Measurements from ENCODE around the gene LDB2. TPM values are rescaled to one million over a fixed set of nuclear protein-coding genes. Genes with fewer than 3 reads are reported as not detected.

The LDB2 gene
- total and polyA plus RNA-seq, 7 donors, result 7.0 to 18.9 (median 10.1) TPM

GRCh38 chr4:16665942-16666551 lies 232.4 kb downstream of the LDB2 start:
- H3K27me3 ChIP-seq (ENCODE audit: insufficient read depth in 3 of 3, low read length in 2 of 3), result no peaks in the 10 kb centered on the region
- no peaks in the 10 kb centered on the region for H3K4me1 ChIP-seq
- intact Hi-C loops (cut with DNase I), result no loop called here
- ATAC-seq (no peak), DNase-seq (no peak)
- WGBS, 3 donors, result 57 to 70% (median 63%) methylated on average over 12 of the region's 12 CpGs
- H3K36me3 ChIP-seq (ENCODE audit: insufficient read depth in 1 of 2, low read depth in 1 of 2), result no peaks in the 10 kb centered on the region
- H3K4me3 ChIP-seq, result no peak overlapping the region
- TF ChIP-seq CTCF (IDR thresholded peaks at IDR 0.05), result no peak
- H3K27ac ChIP-seq, result no peak overlapping the region
- H3K9me3 ChIP-seq, result no peaks in the 10 kb centered on the region

GRCh38 chr4:16663732-16664131 lies 234.7 kb downstream of the LDB2 start:
- Histone ChIP-seq H3K27me3 (ENCODE audit: insufficient read depth in 3 of 3, low read length in 2 of 3) (no peaks in the 10 kb centered on the region), H3K36me3 (ENCODE audit: insufficient read depth in 1 of 2, low read depth in 1 of 2) (no peaks in the 10 kb centered on the region), H3K9me3 (no peaks in the 10 kb centered on the region), H3K4me3 (no peak overlapping the region), H3K27ac (no peak overlapping the region), H3K4me1 (no peaks in the 10 kb centered on the region)
- TF ChIP-seq CTCF (IDR thresholded peaks at IDR 0.05), result no peak
- no peak for ATAC-seq
- intact Hi-C loops (cut with DNase I), result no loop called here
- DNase-seq, result no peak

GRCh38 chr4:16663307-16663706 lies 235.1 kb downstream of the LDB2 start:
- intact Hi-C loops (cut with DNase I), result no loop called here
- Histone ChIP-seq H3K27ac (no peak overlapping the region), H3K9me3 (no peaks in the 10 kb centered on the region), H3K4me1 (no peaks in the 10 kb centered on the region), H3K36me3 (ENCODE audit: insufficient read depth in 1 of 2, low read depth in 1 of 2) (no peaks in the 10 kb centered on the region), H3K4me3 (no peak overlapping the region), H3K27me3 (ENCODE audit: insufficient read depth in 3 of 3, low read length in 2 of 3) (no peaks in the 10 kb centered on the region)
- ATAC-seq, result no peak
- no peak for TF ChIP-seq CTCF (IDR thresholded peaks at IDR 0.05)
- 71 to 77% (median 76%) methylated on average over 4 of the region's 4 CpGs for WGBS, 3 donors
- no peak for DNase-seq

GRCh38 chr4:16661813-16662212 lies 236.6 kb downstream of the LDB2 start:
- intact Hi-C loops (cut with DNase I), result no loop called here
- no peak overlapping the region for H3K27ac ChIP-seq
- TF ChIP-seq CTCF (IDR thresholded peaks at IDR 0.05), result no peak
- H3K4me1 ChIP-seq, result no peaks in the 10 kb centered on the region
- H3K36me3 ChIP-seq (ENCODE audit: insufficient read depth in 1 of 2, low read depth in 1 of 2), result no peaks in the 10 kb centered on the region
- DNase-seq, result no peak
- 85 to 88% (median 86%) methylated on average over 2 of the region's 2 CpGs for WGBS, 3 donors
- H3K9me3 ChIP-seq, result no peaks in the 10 kb centered on the region
- H3K27me3 ChIP-seq (ENCODE audit: insufficient read depth in 3 of 3, low read length in 2 of 3), result no peaks in the 10 kb centered on the region
- no peak overlapping the region for H3K4me3 ChIP-seq
- ATAC-seq, result no peak

GRCh38 chr4:16660656-16661055 lies 237.8 kb downstream of the LDB2 start:
- Histone ChIP-seq H3K27ac (no peak overlapping the region), H3K36me3 (ENCODE audit: insufficient read depth in 1 of 2, low read depth in 1 of 2) (no peaks in the 10 kb centered on the region), H3K27me3 (ENCODE audit: insufficient read depth in 3 of 3, low read length in 2 of 3) (no peaks in the 10 kb centered on the region), H3K9me3 (no peaks in the 10 kb centered on the region), H3K4me1 (no peaks in the 10 kb centered on the region), H3K4me3 (no peak overlapping the region)
- 93 to 96% (median 94%) methylated on average over 2 of the region's 2 CpGs for WGBS, 3 donors
- intact Hi-C loops (cut with DNase I), result no loop called here
- ATAC-seq (no peak), DNase-seq (no peak)
- no peak for TF ChIP-seq CTCF (IDR thresholded peaks at IDR 0.05)

Data from psoas muscle (tissue), 8 donors.